ENCODE results near the gene C16orf74.

DNA sequence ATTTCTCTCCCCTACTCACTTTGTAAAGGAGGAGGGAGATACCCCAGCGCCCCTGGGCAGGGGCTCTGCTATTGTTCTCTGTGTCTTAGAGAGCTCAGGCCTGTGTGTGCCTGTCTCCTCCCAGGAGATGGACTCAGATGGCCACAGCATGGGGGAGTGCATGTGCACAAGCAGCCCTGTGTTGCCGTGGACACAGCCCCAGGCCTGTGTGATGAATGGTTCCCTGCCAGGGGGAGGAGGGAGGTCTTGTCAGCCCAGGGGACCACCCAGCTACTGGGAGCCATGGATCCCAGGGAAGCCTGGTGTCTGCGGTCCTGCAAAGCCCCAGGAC lies 88.4 kb downstream of the C16orf74 start:
- TF ChIP-seq, protein P1, sequence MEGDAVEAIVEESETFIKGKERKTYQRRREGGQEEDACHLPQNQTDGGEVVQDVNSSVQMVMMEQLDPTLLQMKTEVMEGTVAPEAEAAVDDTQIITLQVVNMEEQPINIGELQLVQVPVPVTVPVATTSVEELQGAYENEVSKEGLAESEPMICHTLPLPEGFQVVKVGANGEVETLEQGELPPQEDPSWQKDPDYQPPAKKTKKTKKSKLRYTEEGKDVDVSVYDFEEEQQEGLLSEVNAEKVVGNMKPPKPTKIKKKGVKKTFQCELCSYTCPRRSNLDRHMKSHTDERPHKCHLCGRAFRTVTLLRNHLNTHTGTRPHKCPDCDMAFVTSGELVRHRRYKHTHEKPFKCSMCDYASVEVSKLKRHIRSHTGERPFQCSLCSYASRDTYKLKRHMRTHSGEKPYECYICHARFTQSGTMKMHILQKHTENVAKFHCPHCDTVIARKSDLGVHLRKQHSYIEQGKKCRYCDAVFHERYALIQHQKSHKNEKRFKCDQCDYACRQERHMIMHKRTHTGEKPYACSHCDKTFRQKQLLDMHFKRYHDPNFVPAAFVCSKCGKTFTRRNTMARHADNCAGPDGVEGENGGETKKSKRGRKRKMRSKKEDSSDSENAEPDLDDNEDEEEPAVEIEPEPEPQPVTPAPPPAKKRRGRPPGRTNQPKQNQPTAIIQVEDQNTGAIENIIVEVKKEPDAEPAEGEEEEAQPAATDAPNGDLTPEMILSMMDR (IDR thresholded peaks at IDR 0.05; ENCODE audit: poor library complexity) = no peak
- TF ChIP-seq EZH2 (IDR thresholded peaks at IDR 0.05; ENCODE audit: borderline replicate concordance) (no peak), EZH2phosphoT487 (IDR thresholded peaks at IDR 0.05; ENCODE audit: low read depth, severe bottlenecking, unreplicated experiment) (no peak)
